Fibroblast of the aortic adventitia (primary cell): Measurements from ENCODE around the gene CCDC85B. TPM values are rescaled to one million over a fixed set of nuclear protein-coding genes. Genes with fewer than 3 reads are reported as not detected.

Source experiments
- DNase-seq: peaks from one replicate; pipeline ENCODE4 v3.0.0-alpha.2; 2010; ENCODE audit warnings: low read depth
- H3K4me3 ChIP-seq: 2 replicates; pipeline ENCODE4 v1.5.1; 2011; ENCODE audit warnings: low read depth, mild to moderate bottlenecking, control low read depth, low read length, moderate library complexity
- total RNA-seq: library from RNA; depleted of rRNA; stranded (reverse); fragments of >200 nt; gene quantifications from 2 replicates; pipeline ENCODE4 v1.2.3, GENCODE V29; 2012; ENCODE audit warnings: low replicate concordance
- TF ChIP-seq, protein P1 (sequence below): IDR thresholded peaks from 2 replicates; pipeline ENCODE4 v1.5.1; 2011; ENCODE audit warnings: mild to moderate bottlenecking, low read length, control low read depth, inconsistent platforms; ENCODE audit not compliant: insufficient read depth

Gene CCDC85B
- total RNA-seq, 1 donor, result 75.0 TPM

DNA sequence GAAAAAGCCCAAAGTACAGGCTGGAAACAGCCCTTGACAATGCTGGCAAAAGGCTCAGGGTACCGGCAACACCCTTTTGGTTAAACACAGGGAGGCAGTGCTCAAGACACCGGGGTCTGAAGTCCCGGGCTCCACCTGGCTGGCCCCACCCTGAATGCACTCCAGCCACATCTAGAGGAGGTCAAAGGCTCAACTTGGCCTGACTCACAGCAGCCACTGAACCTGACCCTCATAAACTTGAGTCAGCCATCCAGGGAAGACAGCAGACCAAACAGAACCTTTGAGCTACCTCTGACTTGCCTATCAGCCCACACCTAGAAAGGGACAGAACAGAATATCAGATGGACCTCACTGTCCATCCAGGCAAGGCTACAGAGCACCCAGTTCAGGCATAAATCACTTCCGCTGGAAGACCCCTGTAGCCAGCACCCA is 36.3 kb upstream of the CCDC85B start:
- DNase-seq, result no peak

DNA sequence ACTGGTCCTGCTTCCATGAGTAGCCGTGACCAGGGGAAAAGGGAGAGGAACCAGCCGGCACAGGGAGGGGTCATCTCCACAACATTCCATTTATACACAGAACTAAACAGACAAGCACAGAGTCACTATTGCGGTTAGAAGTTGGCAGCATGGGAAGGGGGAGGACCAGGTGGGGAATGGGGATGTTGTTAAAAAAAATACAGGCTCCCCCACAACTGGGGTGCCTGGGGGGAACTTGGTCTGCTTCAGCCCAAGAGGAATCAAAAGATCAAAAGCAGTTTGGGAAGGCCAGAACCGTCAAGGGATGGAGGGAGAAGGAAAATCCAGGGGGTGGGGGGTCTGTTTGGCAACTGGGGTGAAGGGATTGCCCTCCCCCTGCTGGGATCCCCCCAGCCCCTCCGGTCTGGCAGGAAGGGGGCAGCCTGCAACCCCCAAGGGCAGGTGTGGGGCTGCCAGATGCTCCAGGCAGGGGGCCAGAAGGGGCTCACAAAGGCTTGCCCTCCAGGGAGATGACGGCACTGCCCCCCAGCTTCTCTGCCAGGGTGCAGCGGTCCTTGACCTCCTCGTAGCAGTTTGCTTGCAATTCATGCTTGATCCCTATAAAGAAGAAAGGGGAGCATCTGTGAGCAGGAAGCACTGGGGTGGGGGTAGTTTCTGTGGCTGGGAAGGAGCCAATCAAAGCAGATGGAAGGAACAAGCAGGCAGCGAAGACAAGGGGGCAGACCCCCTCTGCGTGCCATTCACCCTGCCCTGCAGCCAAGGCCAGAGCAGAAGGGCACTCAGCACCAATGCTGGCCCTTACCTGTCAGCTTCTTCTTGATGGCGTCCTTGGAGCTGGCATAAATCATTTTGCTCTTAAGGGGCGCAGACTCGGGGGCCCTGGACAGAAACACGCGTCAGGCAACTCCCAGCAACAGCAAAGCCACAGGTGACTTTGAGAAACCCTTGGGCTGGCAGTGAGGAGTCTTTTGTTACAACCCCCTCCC is 35.3 kb upstream of the CCDC85B start:
- peak overlapping the region; percentile 95 for H3K4me3 ChIP-seq
- DNase-seq, result no peak
- TF ChIP-seq, protein P1, sequence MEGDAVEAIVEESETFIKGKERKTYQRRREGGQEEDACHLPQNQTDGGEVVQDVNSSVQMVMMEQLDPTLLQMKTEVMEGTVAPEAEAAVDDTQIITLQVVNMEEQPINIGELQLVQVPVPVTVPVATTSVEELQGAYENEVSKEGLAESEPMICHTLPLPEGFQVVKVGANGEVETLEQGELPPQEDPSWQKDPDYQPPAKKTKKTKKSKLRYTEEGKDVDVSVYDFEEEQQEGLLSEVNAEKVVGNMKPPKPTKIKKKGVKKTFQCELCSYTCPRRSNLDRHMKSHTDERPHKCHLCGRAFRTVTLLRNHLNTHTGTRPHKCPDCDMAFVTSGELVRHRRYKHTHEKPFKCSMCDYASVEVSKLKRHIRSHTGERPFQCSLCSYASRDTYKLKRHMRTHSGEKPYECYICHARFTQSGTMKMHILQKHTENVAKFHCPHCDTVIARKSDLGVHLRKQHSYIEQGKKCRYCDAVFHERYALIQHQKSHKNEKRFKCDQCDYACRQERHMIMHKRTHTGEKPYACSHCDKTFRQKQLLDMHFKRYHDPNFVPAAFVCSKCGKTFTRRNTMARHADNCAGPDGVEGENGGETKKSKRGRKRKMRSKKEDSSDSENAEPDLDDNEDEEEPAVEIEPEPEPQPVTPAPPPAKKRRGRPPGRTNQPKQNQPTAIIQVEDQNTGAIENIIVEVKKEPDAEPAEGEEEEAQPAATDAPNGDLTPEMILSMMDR, result no peak

More for the DNA sequence above, 36.3 kb upstream of the CCDC85B start:
- TF ChIP-seq, protein P1, result no peak
- no peak overlapping the region for H3K4me3 ChIP-seq

DNA sequence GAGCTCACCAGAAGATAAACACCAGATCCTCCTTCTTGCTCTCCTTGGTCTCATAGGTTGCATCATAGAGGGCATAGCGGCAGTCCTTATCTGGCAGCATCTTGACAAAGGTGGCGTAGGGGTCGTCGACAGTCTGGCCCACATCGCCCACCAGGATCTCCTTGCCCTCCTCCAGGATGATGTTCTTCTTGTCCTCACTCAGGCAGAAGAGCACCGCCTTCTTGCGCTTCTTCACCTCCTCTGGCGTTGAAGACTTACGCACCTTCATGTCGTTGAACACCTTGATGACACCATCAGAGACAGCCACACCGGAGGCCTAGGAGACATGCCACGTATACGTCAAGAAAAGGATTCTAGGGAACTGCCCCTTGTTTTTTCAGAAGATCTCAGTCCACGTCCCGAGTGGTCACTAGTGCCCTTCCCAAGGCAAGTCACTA is 34.5 kb upstream of the CCDC85B start:
- no peak for DNase-seq
- TF ChIP-seq, protein P1, result no peak

DNA sequence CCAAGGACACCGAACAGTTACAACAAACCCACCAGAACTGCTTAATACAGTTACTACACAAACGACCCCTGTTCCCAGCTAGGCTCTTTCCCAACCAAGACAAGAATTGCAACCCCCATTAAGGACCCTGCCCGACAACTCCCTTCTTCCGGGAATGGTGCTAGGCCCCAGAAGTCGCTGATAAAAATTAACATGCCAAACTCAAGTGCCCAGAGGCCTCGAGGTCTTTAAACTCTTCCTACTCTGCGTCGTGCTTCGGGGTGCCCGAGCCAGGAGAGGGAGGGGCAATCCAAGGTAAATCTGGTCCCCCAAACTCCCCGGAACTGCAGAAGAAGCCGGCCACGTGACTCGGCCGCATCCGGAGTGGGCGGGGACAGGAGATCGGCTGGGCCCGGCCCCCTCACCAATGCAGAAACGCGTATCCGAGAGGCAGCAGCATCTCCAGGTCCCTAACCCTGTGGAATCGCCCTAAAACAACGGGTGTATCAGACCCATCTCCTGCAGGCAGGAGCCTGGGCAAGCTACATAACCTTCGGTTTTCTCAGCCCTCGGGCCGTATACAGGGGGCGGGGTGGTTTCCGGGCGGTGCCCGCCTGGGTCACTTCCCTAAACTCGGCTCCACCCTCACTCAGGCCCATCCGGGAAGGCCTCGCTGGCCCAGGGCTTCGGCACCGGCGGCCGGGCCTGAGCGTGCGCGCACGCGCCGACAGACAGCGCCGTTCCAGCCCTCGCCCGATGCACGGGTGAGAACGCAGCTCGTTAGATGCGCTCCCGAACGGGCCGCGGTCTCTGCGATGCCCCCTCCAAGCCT is 33.6 kb upstream of the CCDC85B start:
- TF ChIP-seq, protein P1, result no peak
- peak overlapping the region; percentile 95 for H3K4me3 ChIP-seq
- DNase-seq, result peak; percentile 65

More for the DNA sequence above, 34.5 kb upstream of the CCDC85B start:
- peak overlapping the region; percentile 95 for H3K4me3 ChIP-seq

DNA sequence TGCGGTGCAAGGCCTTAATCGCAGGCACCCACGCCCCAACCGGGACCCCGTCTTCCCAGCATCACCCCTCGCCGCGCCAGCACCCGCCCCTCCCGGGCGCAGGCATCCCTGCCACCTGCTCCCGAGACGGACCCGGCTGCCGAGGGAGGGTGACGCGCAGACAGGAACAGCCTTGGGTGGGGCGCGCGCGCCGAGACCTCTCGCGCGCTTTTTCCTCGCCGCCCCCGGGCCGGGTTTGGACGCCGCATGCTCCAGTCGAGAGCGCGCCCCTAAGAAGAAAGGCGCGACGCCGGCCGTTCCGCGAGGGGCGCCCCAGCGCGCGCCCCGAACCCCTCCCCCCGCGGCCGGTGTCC is 33.0 kb upstream of the CCDC85B start:
- H3K4me3 ChIP-seq, result peak overlapping the region; percentile 95
- no peak for DNase-seq
- TF ChIP-seq, protein P1, result no peak

DNA sequence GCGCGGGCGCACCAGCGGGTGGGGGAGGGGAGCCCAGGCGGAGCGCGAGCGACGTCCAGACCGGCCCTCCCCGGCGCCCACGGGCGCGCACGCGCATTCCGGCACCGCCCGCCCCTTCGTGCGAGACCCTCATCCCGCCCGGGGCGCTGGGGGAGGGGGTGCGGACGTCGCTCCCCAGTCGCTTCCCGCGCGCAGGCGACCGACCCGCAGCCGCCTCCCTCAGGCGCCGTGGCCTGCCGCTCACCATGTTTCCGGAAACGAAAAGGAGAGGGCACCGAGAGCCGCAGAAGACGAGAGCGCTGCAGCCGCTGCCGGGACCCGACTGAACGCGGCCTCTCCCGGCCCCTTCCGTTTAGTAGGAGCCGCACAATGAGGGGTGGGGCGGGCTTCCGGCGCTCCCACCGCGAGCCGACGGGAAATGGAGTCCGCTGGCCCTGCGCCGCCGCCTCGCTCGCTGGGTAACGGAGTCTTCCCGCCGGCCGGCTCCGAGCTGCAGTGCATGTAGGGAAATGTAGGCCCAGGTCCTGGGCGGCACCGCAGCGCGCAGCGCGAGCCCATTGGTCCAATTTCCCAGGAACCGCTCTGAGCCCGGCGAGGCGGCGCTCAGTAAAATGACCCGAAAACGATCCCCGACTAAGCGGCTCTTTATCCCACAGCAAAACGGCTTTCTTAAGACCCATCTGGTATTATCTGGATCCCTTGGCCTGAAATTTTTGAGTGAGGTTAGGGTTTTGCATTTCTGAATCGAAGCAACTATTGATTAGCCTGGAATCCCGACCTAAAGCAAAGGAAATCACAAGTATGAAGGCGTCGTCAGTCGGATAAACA is 32.4 kb upstream of the CCDC85B start, which contains the start of gene CFL1:
Gene CFL1 (minus strand): TSS at position 328 of the 828 bp plus-strand sequence. CDS start 81 bp downstream, at position 247.
- peak; percentile 96 for DNase-seq
- peak within 1 kb of the TSS; percentile 95 for H3K4me3 ChIP-seq
- TF ChIP-seq, protein P1, result no peak
